AG09309 (cell line): Measurements from ENCODE around the gene FAM83D.
"Not testable (repeated sequence)": the region's sequence is repeated elsewhere in the genome, so short reads cannot be mapped to it uniquely, and the experiment has no call there.

Source experiments
- DNase-seq: peaks from one replicate; pipeline ENCODE4 v3.0.0-alpha.2; 2010; ENCODE audit warnings: low read depth
- H3K4me3 ChIP-seq: 2 replicates; pipeline ENCODE4 v1.5.1; 2011; ENCODE audit warnings: mild to moderate bottlenecking, low read depth, low read length, moderate library complexity; ENCODE audit not compliant: control insufficient read depth
- CTCF ChIP-seq: IDR thresholded peaks from 2 replicates; pipeline ENCODE4 v1.5.1; 2011; ENCODE audit warnings: mild to moderate bottlenecking, low read depth, low read length, inconsistent platforms; ENCODE audit not compliant: insufficient read depth, control insufficient read depth; ENCODE audit errors: missing control alignments

FAM83D gene

GRCh38 chr20:38953630-38954340 lies 27.6 kb downstream of the FAM83D start:
- DNase-seq, result no peak
- no peak for TF ChIP-seq CTCF
- H3K4me3 ChIP-seq, result no peak overlapping the region

- no peak for DNase-seq
- no peak overlapping the region for H3K4me3 ChIP-seq
- no peak for TF ChIP-seq CTCF
Measured at GRCh38 chr20:38957235-38957876, 31.1 kb downstream of the FAM83D start.

GRCh38 chr20:38957915-38958485 lies 31.8 kb downstream of the FAM83D start:
- H3K4me3 ChIP-seq, result no peak overlapping the region
- no peak for TF ChIP-seq CTCF
- no peak for DNase-seq

- not testable (repeated sequence) for DNase-seq, H3K4me3 ChIP-seq
Measured at GRCh38 chr20:38960187-38960687, 34.0 kb downstream of the FAM83D start.

GRCh38 chr20:38961530-38962043 lies 35.4 kb downstream of the FAM83D start:
- peak overlapping the region; percentile 88 for H3K4me3 ChIP-seq
- DNase-seq, result no peak
- TF ChIP-seq CTCF, result no peak

GRCh38 chr20:38962044-38962927 lies 36.1 kb downstream of the FAM83D start, which contains the start of gene DHX35:
Gene DHX35, plus strand, starts transcription at chr20:38962344. Its CDS starts 24 bp downstream, at chr20:38962368.
- H3K4me3 ChIP-seq, result peak within 1 kb of the TSS; percentile 88
- peak; percentile 42 for TF ChIP-seq CTCF
- DNase-seq, result peak; percentile 74
